ENCODE results near the gene TRAF1.

DNA sequence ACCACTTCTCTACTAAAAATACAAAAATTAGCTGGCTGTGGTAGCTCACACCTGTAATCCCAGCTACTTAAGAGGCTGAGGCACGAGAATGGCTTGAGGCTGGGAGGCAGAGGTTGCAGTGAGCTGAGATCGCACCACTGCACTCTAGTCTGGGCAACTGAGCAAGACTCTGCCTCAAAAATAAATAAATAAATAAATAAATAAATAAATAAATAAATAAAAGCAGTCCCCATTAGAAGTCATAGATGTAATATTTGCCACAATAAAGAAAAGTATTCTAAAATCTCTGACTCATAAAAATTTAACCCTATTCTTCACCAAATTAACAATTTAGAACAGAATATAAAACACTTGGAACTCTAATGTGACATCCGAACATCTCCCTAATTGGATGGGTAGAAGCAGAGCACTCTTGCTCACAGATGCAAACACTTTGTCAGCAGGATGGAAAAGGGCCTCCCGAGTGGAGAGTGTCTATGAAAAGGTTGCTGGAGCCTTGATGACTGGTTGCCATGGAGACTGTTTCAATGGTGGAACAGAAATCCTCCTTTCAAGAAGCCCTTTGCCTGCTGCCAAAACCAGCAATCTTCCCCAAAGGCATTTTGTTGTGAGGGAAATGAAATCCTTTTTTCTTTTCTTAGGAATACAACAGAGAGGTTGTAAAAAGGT is 38.9 kb upstream of the TRAF1 start:
- TF ChIP-seq CREM (IDR thresholded peaks at IDR 0.05) (no peak), CREM (CRISPR knock-in tag; IDR thresholded peaks at IDR 0.05) (no peak), TBL1XR1 (IDR thresholded peaks at IDR 0.05; ENCODE audit: borderline replicate concordance, low read length, partially characterized antibody) (no peak), TCF7 (IDR thresholded peaks at IDR 0.05; ENCODE audit: low read depth) (no peak), TAF1 (CRISPR knock-in tag; IDR thresholded peaks at IDR 0.05) (no peak), CHCHD3 (CRISPR knock-in tag; IDR thresholded peaks at IDR 0.05) (no peak), PRPF4 (IDR thresholded peaks at IDR 0.05; ENCODE audit: low read depth, low read length, poor library complexity, severe bottlenecking) (no peak)
- TF ChIP-seq, protein P1, sequence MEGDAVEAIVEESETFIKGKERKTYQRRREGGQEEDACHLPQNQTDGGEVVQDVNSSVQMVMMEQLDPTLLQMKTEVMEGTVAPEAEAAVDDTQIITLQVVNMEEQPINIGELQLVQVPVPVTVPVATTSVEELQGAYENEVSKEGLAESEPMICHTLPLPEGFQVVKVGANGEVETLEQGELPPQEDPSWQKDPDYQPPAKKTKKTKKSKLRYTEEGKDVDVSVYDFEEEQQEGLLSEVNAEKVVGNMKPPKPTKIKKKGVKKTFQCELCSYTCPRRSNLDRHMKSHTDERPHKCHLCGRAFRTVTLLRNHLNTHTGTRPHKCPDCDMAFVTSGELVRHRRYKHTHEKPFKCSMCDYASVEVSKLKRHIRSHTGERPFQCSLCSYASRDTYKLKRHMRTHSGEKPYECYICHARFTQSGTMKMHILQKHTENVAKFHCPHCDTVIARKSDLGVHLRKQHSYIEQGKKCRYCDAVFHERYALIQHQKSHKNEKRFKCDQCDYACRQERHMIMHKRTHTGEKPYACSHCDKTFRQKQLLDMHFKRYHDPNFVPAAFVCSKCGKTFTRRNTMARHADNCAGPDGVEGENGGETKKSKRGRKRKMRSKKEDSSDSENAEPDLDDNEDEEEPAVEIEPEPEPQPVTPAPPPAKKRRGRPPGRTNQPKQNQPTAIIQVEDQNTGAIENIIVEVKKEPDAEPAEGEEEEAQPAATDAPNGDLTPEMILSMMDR (CRISPR knock-in tag; IDR thresholded peaks at IDR 0.05) = no peak

Data from HepG2 (cell line).